Astrocyte (in vitro differentiated cells and primary cell): Measurements from ENCODE around the gene DOK5.

Source experiments
- EZH2 ChIP-seq: IDR thresholded peaks from 2 replicates; pipeline ENCODE4 v1.6.1; 2012; ENCODE audit warnings: mild to moderate bottlenecking, low read length, inconsistent platforms; ENCODE audit not compliant: insufficient read depth
- TF ChIP-seq, protein P1 (sequence below): IDR thresholded peaks from 2 replicates; pipeline ENCODE4 v1.5.1; 2011; ENCODE audit warnings: low read depth, mild to moderate bottlenecking, inconsistent platforms, low read length, moderate library complexity; ENCODE audit not compliant: insufficient read depth

GRCh38 chr20:54608039-54608745, 132.8 kb downstream of the DOK5 start:
- TF ChIP-seq, protein P1, sequence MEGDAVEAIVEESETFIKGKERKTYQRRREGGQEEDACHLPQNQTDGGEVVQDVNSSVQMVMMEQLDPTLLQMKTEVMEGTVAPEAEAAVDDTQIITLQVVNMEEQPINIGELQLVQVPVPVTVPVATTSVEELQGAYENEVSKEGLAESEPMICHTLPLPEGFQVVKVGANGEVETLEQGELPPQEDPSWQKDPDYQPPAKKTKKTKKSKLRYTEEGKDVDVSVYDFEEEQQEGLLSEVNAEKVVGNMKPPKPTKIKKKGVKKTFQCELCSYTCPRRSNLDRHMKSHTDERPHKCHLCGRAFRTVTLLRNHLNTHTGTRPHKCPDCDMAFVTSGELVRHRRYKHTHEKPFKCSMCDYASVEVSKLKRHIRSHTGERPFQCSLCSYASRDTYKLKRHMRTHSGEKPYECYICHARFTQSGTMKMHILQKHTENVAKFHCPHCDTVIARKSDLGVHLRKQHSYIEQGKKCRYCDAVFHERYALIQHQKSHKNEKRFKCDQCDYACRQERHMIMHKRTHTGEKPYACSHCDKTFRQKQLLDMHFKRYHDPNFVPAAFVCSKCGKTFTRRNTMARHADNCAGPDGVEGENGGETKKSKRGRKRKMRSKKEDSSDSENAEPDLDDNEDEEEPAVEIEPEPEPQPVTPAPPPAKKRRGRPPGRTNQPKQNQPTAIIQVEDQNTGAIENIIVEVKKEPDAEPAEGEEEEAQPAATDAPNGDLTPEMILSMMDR: no peak
- TF ChIP-seq EZH2: no peak
